ENCODE measurements around the gene GOLGA6L10.
"Not testable (repeated sequence)": the region's sequence is repeated elsewhere in the genome, so short reads cannot be mapped to it uniquely, and the experiment has no call there.

Gene GOLGA6L10

GRCh38 chr15:82301296-82302016 lies 47.8 kb downstream of the GOLGA6L10 start:
- no peak overlapping the region for H3K4me3 ChIP-seq (ENCODE audit: low read length)
- DNase-seq (ENCODE audit: low read depth), result no peak
- no peak for TF ChIP-seq CTCF (conservative IDR thresholded peaks at IDR 0.05; ENCODE audit: low read depth, low read length)

- no peak for DNase-seq (ENCODE audit: low read depth)
- H3K4me3 ChIP-seq (ENCODE audit: low read length), result no peak overlapping the region
- TF ChIP-seq CTCF (conservative IDR thresholded peaks at IDR 0.05; ENCODE audit: low read depth, low read length), result no peak
These were observed 48.4 kb downstream of the GOLGA6L10 start for GRCh38 chr15:82300883-82301282.

GRCh38 chr15:82300326-82300725 lies 48.9 kb downstream of the GOLGA6L10 start:
- not testable (repeated sequence) for DNase-seq (ENCODE audit: low read depth)

GRCh38 chr15:82299511-82299914 lies 49.8 kb downstream of the GOLGA6L10 start:
- H3K4me3 ChIP-seq (ENCODE audit: low read length); DNase-seq (ENCODE audit: low read depth): not testable (repeated sequence)

More at GRCh38 chr15:82300326-82300725, 48.9 kb downstream of the GOLGA6L10 start:
- H3K4me3 ChIP-seq (ENCODE audit: low read length), result not testable (repeated sequence)

- no peak for DNase-seq (ENCODE audit: low read depth)
- H3K4me3 ChIP-seq (ENCODE audit: low read length), result no peak overlapping the region
- no peak for TF ChIP-seq CTCF (conservative IDR thresholded peaks at IDR 0.05; ENCODE audit: low read depth, low read length)
These were observed 50.8 kb downstream of the GOLGA6L10 start for GRCh38 chr15:82298520-82298919.

- TF ChIP-seq CTCF (conservative IDR thresholded peaks at IDR 0.05; ENCODE audit: low read depth, low read length), result no peak
- H3K4me3 ChIP-seq (ENCODE audit: low read length), result no peak overlapping the region
- no peak for DNase-seq (ENCODE audit: low read depth)
These were observed 51.2 kb downstream of the GOLGA6L10 start for GRCh38 chr15:82298032-82298431.

- no peak for TF ChIP-seq CTCF (conservative IDR thresholded peaks at IDR 0.05; ENCODE audit: low read depth, low read length)
- no peak for DNase-seq (ENCODE audit: low read depth)
- H3K4me3 ChIP-seq (ENCODE audit: low read length), result no peak overlapping the region
These were observed 51.7 kb downstream of the GOLGA6L10 start for GRCh38 chr15:82297546-82297945.

- no peak for TF ChIP-seq CTCF (conservative IDR thresholded peaks at IDR 0.05; ENCODE audit: low read depth, low read length)
- H3K4me3 ChIP-seq (ENCODE audit: low read length), result no peak overlapping the region
- no peak for DNase-seq (ENCODE audit: low read depth)
These were observed 55.1 kb downstream of the GOLGA6L10 start for GRCh38 chr15:82294061-82294690.
